Osteocyte (in vitro differentiated cells): ENCODE measurements around the gene ZNF800. TPM values are rescaled to one million over a fixed set of nuclear protein-coding genes. Genes with fewer than 3 reads are reported as not detected.

Experiments
- DNase-seq: peaks from one replicate; pipeline ENCODE4 v3.0.0; 2021; ENCODE audit warnings: mixed read lengths; ENCODE audit not compliant: unreplicated experiment; ENCODE audit errors: extremely low spot score
- H3K27ac Mint-ChIP-seq: one replicate; pipeline ENCODE4 v1.8.0; 2021; ENCODE audit warnings: mild to moderate bottlenecking, mixed read lengths; ENCODE audit not compliant: unreplicated experiment
- H3K27me3 Mint-ChIP-seq: one replicate; pipeline ENCODE4 v1.8.0; 2021; ENCODE audit warnings: mixed read lengths; ENCODE audit not compliant: unreplicated experiment
- H3K36me3 Mint-ChIP-seq: one replicate; pipeline ENCODE4 v1.8.0; 2021; ENCODE audit warnings: mixed read lengths; ENCODE audit not compliant: unreplicated experiment
- H3K4me1 Mint-ChIP-seq: one replicate; pipeline ENCODE4 v1.8.0; 2021; ENCODE audit warnings: mixed read lengths; ENCODE audit not compliant: unreplicated experiment
- H3K4me3 Mint-ChIP-seq: one replicate; pipeline ENCODE4 v1.8.0; 2021; ENCODE audit warnings: mild to moderate bottlenecking, moderate library complexity, mixed read lengths; ENCODE audit not compliant: unreplicated experiment
- H3K9me3 Mint-ChIP-seq: one replicate; pipeline ENCODE4 v1.8.0; 2021; ENCODE audit warnings: mixed read lengths; ENCODE audit not compliant: unreplicated experiment
- total RNA-seq: library from RNA; stranded (reverse); gene quantifications from 2 replicates; pipeline ENCODE4 v1.2.1, GENCODE V29; 2021
- TF ChIP-seq, protein P1 (sequence below): fragments of 200-600 bp; sonication (generic); IDR thresholded peaks from 2 replicates; pipeline ENCODE4 v1.5.0; 2021; ENCODE audit warnings: antibody characterized with exemption, mild to moderate bottlenecking, moderate library complexity

The ZNF800 gene
- total RNA-seq, 1 donor from 2014 or later: 27.7 TPM

GRCh38 chr7:127346575-127347256 lies 45.8 kb downstream of the ZNF800 start:
- TF ChIP-seq, protein P1, sequence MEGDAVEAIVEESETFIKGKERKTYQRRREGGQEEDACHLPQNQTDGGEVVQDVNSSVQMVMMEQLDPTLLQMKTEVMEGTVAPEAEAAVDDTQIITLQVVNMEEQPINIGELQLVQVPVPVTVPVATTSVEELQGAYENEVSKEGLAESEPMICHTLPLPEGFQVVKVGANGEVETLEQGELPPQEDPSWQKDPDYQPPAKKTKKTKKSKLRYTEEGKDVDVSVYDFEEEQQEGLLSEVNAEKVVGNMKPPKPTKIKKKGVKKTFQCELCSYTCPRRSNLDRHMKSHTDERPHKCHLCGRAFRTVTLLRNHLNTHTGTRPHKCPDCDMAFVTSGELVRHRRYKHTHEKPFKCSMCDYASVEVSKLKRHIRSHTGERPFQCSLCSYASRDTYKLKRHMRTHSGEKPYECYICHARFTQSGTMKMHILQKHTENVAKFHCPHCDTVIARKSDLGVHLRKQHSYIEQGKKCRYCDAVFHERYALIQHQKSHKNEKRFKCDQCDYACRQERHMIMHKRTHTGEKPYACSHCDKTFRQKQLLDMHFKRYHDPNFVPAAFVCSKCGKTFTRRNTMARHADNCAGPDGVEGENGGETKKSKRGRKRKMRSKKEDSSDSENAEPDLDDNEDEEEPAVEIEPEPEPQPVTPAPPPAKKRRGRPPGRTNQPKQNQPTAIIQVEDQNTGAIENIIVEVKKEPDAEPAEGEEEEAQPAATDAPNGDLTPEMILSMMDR: no peak
- no peak overlapping the region for H3K27ac Mint-ChIP-seq
- peaks cover 8% of the 10 kb centered on the region for H3K27me3 Mint-ChIP-seq
- peaks cover 7% of the 10 kb centered on the region for H3K9me3 Mint-ChIP-seq
- peaks cover 6% of the 10 kb centered on the region for H3K4me1 Mint-ChIP-seq
- H3K4me3 Mint-ChIP-seq: peak overlapping the region; percentile 57
- no peak for DNase-seq
- H3K36me3 Mint-ChIP-seq: peaks cover 8% of the 10 kb centered on the region

DNA sequence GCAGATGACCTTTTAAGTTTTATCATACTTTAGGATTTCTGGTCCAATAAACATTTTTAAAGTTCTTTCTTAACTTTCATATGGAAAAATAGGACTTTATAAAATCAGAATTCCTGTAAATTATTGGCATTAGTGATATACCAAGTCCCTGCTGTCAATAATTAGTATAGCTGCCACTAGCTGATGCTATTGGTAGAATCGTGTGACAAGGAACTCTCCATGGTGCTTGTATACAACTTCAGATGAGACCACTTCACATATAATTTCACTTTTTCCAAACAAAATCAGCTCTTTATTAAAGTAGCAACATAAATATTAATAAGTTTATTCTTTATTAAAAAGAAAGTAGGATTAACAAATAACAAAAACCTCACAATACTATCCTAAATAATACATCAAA lies 49.9 kb downstream of the ZNF800 start:
- TF ChIP-seq, protein P1: no peak
- H3K27ac Mint-ChIP-seq: no peak overlapping the region
- no peak for DNase-seq
- H3K4me1 Mint-ChIP-seq: peaks cover 3% of the 10 kb centered on the region
- H3K9me3 Mint-ChIP-seq: peaks cover 8% of the 10 kb centered on the region
- peaks cover 2% of the 10 kb centered on the region for H3K36me3 Mint-ChIP-seq
- H3K27me3 Mint-ChIP-seq: peaks cover 12% of the 10 kb centered on the region
- H3K4me3 Mint-ChIP-seq: no peak overlapping the region

DNA sequence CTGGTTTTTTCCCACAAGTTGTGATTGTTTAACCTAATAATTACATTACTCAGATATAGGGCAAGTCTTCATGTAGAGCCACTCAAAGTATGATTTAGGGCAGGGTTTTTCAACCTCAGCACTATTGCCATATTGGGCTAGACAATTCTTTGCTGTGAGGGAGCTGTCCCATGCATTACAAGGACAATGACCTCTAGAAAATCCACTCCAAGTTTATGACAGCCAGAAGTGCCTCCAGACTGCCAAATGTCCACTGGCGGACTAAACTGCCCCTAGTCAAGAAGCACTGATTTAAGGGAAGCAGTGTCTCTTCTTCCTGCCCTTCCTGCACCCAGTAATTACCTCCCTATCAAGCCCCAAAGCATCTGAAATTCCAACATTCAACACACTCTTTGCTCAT lies 54.4 kb downstream of the ZNF800 start:
- no peak overlapping the region for H3K27ac Mint-ChIP-seq
- no peak overlapping the region for H3K4me3 Mint-ChIP-seq
- H3K9me3 Mint-ChIP-seq: peaks cover 4% of the 10 kb centered on the region
- H3K27me3 Mint-ChIP-seq: peaks cover 28% of the 10 kb centered on the region
- H3K4me1 Mint-ChIP-seq: no peaks in the 10 kb centered on the region
- H3K36me3 Mint-ChIP-seq: no peaks in the 10 kb centered on the region
- TF ChIP-seq, protein P1: no peak
- no peak for DNase-seq

- Mint-ChIP-seq H3K27ac (no peak overlapping the region), H3K4me1 (no peaks in the 10 kb centered on the region), H3K27me3 (peaks cover 28% of the 10 kb centered on the region), H3K36me3 (no peaks in the 10 kb centered on the region), H3K9me3 (peaks cover 4% of the 10 kb centered on the region), H3K4me3 (no peak overlapping the region)
- no peak for DNase-seq
- TF ChIP-seq, protein P1: no peak
These were observed 54.9 kb downstream of the ZNF800 start for GRCh38 chr7:127337581-127337980.

- no peak for DNase-seq
- Mint-ChIP-seq H3K9me3 (no peaks in the 10 kb centered on the region), H3K27me3 (peaks cover 36% of the 10 kb centered on the region), H3K36me3 (no peaks in the 10 kb centered on the region), H3K4me3 (no peak overlapping the region), H3K27ac (no peak overlapping the region), H3K4me1 (no peaks in the 10 kb centered on the region)
- TF ChIP-seq, protein P1: no peak
These were observed 56.0 kb downstream of the ZNF800 start for GRCh38 chr7:127336458-127336857.
